HG02571 (cell line): Measurements from ENCODE around the gene CD59.

Experiments used
- ATAC-seq: cut with Tn5 transposase; IDR thresholded peaks from one replicate; pipeline ENCODE4 v1.9.1; 2021; ENCODE audit warnings: mild to moderate bottlenecking, moderate library complexity; ENCODE audit not compliant: unreplicated experiment

CD59 gene

GRCh38 chr11:33736148-33736812 lies at the start of gene CD59:
CD59 (minus strand) TSS chr11:33736423; CDS start chr11:33722445, 13,978 bp downstream.
- peak; percentile 47 for ATAC-seq

GRCh38 chr11:33785609-33786008 lies 49.4 kb upstream of the CD59 start:
- no peak for ATAC-seq

GRCh38 chr11:33779849-33780528 lies 43.8 kb upstream of the CD59 start:
- ATAC-seq = no peak

GRCh38 chr11:33778675-33779074 lies 42.5 kb upstream of the CD59 start:
- ATAC-seq = no peak

- no peak for ATAC-seq
Measured at GRCh38 chr11:33777906-33778305, 41.7 kb upstream of the CD59 start.

GRCh38 chr11:33775832-33776470 lies 39.7 kb upstream of the CD59 start:
- no peak for ATAC-seq

GRCh38 chr11:33775467-33775807 lies 39.2 kb upstream of the CD59 start:
- ATAC-seq = no peak

- ATAC-seq = no peak
Measured at GRCh38 chr11:33774736-33775466, 38.7 kb upstream of the CD59 start.

- peak; percentile 73 for ATAC-seq
Measured at GRCh38 chr11:33773987-33774735, 37.9 kb upstream of the CD59 start, which contains the start of gene FBXO3. FBXO3 (minus strand) TSS chr11:33774520; CDS start chr11:33774497, 23 bp downstream.

GRCh38 chr11:33773404-33773986 lies 37.3 kb upstream of the CD59 start:
- peak; percentile 12 for ATAC-seq

GRCh38 chr11:33772870-33773269 lies 36.6 kb upstream of the CD59 start:
- no peak for ATAC-seq

GRCh38 chr11:33772300-33772699 lies 36.1 kb upstream of the CD59 start:
- ATAC-seq = no peak

- no peak for ATAC-seq
Measured at GRCh38 chr11:33770236-33770635, 34.0 kb upstream of the CD59 start.

GRCh38 chr11:33769542-33769941 lies 33.3 kb upstream of the CD59 start:
- ATAC-seq = no peak

GRCh38 chr11:33767624-33768023 lies 31.4 kb upstream of the CD59 start:
- ATAC-seq = no peak

GRCh38 chr11:33766085-33766484 lies 29.9 kb upstream of the CD59 start:
- no peak for ATAC-seq

GRCh38 chr11:33761471-33761870 lies 25.2 kb upstream of the CD59 start:
- ATAC-seq = peak; percentile 90

GRCh38 chr11:33753304-33753967 lies 17.2 kb upstream of the CD59 start:
- peak; percentile 99 for ATAC-seq

- ATAC-seq = no peak
Measured at GRCh38 chr11:33751878-33752277, 15.7 kb upstream of the CD59 start.

- ATAC-seq = no peak
Measured at GRCh38 chr11:33747979-33748378, 11.8 kb upstream of the CD59 start.
